GM06990 (cell line): ENCODE results near the gene LYRM9.

Experiments used
- DNase-seq: peaks from one replicate; pipeline ENCODE4 v3.0.0-alpha.2; 2011; ENCODE audit not compliant: insufficient read length; ENCODE audit errors: extremely low read depth
- H3K27me3 ChIP-seq: replicated peaks from 2 replicates; pipeline ENCODE4 v1.6.0; 2011; ENCODE audit warnings: low read length; ENCODE audit not compliant: control insufficient read depth, insufficient read depth
- H3K36me3 ChIP-seq: 2 replicates; pipeline ENCODE4 v1.5.1; 2011; ENCODE audit warnings: low read length; ENCODE audit not compliant: control insufficient read depth, insufficient read depth
- H3K4me3 ChIP-seq: replicated peaks from 2 replicates; pipeline ENCODE4 v1.5.1; 2011; ENCODE audit warnings: low read depth, mild to moderate bottlenecking, control low read depth, low read length
- TF ChIP-seq, protein P1 (sequence below): IDR thresholded peaks from 2 replicates; pipeline ENCODE4 v1.5.1; 2011; ENCODE audit warnings: low read length, control low read depth, mild to moderate bottlenecking, inconsistent platforms; ENCODE audit not compliant: insufficient read depth, poor library complexity, severe bottlenecking

Gene LYRM9

GRCh38 chr17:27871407-27871806 is 21.8 kb downstream of the LYRM9 start:
- Histone ChIP-seq H3K36me3 (no peaks in the 10 kb centered on the region), H3K4me3 (no peak overlapping the region), H3K27me3 (no peaks in the 10 kb centered on the region)
- TF ChIP-seq, protein P1, sequence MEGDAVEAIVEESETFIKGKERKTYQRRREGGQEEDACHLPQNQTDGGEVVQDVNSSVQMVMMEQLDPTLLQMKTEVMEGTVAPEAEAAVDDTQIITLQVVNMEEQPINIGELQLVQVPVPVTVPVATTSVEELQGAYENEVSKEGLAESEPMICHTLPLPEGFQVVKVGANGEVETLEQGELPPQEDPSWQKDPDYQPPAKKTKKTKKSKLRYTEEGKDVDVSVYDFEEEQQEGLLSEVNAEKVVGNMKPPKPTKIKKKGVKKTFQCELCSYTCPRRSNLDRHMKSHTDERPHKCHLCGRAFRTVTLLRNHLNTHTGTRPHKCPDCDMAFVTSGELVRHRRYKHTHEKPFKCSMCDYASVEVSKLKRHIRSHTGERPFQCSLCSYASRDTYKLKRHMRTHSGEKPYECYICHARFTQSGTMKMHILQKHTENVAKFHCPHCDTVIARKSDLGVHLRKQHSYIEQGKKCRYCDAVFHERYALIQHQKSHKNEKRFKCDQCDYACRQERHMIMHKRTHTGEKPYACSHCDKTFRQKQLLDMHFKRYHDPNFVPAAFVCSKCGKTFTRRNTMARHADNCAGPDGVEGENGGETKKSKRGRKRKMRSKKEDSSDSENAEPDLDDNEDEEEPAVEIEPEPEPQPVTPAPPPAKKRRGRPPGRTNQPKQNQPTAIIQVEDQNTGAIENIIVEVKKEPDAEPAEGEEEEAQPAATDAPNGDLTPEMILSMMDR, result no peak
- no peak for DNase-seq

GRCh38 chr17:27870345-27870744 is 22.8 kb downstream of the LYRM9 start:
- TF ChIP-seq, protein P1, result no peak
- no peak for DNase-seq
- H3K27me3 ChIP-seq, result no peaks in the 10 kb centered on the region
- no peak overlapping the region for H3K4me3 ChIP-seq
- H3K36me3 ChIP-seq, result no peaks in the 10 kb centered on the region

- no peak for DNase-seq
- H3K4me3 ChIP-seq, result no peak overlapping the region
- no peaks in the 10 kb centered on the region for H3K36me3 ChIP-seq
- H3K27me3 ChIP-seq, result no peaks in the 10 kb centered on the region
- TF ChIP-seq, protein P1, result peak; percentile 22
Measured at GRCh38 chr17:27868565-27868964, 24.6 kb downstream of the LYRM9 start.

DNA sequence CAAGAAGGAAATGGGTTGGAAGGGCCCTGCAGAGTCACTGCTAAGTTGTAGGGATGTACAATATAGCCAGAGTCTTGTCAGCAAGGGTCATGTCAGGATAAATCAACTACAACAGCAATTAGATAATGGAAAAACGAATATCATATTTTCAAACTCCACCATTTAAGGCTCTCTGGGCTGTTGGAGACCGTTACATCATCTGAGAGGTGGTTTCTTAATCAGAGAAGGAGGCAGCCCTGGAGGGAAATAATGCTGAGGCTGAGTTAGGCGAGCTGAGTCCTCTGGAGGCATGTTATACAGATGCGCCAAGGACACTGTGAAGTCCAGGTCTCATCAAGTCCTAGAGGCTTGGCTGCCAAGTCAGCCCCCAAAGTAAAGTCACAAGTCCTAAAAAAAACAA is 30.3 kb downstream of the LYRM9 start:
- DNase-seq, result no peak
- TF ChIP-seq, protein P1, result no peak

DNA sequence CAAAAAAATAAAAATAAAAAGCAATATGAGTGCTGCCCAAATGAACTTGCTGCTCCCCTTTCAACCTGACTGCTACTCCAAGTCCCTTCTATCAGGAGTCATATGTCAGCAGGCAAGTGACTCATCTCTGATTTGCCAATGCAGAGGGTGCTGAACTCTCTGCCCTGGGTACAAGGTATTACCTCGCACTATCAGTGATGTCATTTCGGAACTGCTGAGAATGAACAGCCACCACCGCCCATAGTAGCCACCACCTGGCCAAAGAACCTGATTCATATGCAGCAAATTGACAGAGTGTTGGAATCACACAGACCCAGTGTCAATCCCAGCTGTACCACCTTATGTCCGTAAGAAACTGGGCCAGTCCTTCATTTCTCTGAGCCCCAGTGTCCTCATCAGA is 31.2 kb downstream of the LYRM9 start:
- TF ChIP-seq, protein P1, result no peak
- no peaks in the 10 kb centered on the region for H3K36me3 ChIP-seq
- H3K27me3 ChIP-seq, result no peaks in the 10 kb centered on the region; the same call in 1 of the 2 replicates
- no peak for DNase-seq
- no peak overlapping the region for H3K4me3 ChIP-seq

More for the DNA sequence above, 30.3 kb downstream of the LYRM9 start:
- H3K36me3 ChIP-seq, result no peaks in the 10 kb centered on the region
- no peaks in the 10 kb centered on the region; the same call in 1 of the 2 replicates for H3K27me3 ChIP-seq
- H3K4me3 ChIP-seq, result no peak overlapping the region
